ENCODE measurements around the gene MED27. TPM values are rescaled to one million over a fixed set of nuclear protein-coding genes. Genes with fewer than 3 reads are reported as not detected.

The MED27 gene
- total RNA-seq, 1 donor from 2014 or later: 45.0 TPM

- Mint-ChIP-seq H3K9me3 (ENCODE audit: unreplicated experiment) (peaks cover 11% of the 10 kb centered on the region), H3K27ac (ENCODE audit: unreplicated experiment) (peak overlapping the region; percentile 94), H3K27me3 (ENCODE audit: unreplicated experiment) (peaks cover 7% of the 10 kb centered on the region), H3K36me3 (ENCODE audit: unreplicated experiment) (no peaks in the 10 kb centered on the region), H3K4me1 (ENCODE audit: low read depth, unreplicated experiment) (peaks cover 41% of the 10 kb centered on the region), H3K4me3 (ENCODE audit: unreplicated experiment) (peak overlapping the region; percentile 72)
- TF ChIP-seq CTCF (IDR thresholded peaks at IDR 0.05; ENCODE audit: partially characterized antibody, unreplicated experiment): no peak
- DNase-seq: peak; percentile 69
These were observed 224.6 kb downstream of the MED27 start for GRCh38 chr9:131854896-131855613.

DNA sequence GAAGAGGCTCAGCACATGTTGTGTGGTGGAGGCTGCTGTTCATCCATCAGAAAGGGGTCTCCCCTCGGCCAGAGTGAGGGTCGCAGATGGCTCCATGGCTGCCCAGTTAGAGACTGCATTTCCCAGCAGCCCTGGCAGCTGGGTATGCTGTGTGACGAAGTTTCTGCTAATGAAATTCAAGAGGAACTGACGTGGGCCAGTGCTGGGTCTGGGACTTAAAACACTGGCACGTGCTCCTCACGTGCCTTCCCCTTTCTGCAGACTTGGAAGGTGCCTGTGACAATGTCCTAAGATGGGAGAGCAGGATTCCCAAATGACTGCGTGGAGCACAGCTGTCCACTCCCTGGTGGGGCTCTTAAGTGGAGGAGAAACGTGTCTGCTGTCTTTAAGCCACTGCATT is 225.3 kb downstream of the MED27 start:
- H3K27me3 Mint-ChIP-seq (ENCODE audit: unreplicated experiment): peaks cover 4% of the 10 kb centered on the region
- H3K9me3 Mint-ChIP-seq (ENCODE audit: unreplicated experiment): peaks cover 7% of the 10 kb centered on the region
- peak overlapping the region; percentile 71 for H3K4me3 Mint-ChIP-seq (ENCODE audit: unreplicated experiment)
- peaks cover 44% of the 10 kb centered on the region for H3K4me1 Mint-ChIP-seq (ENCODE audit: low read depth, unreplicated experiment)
- peak overlapping the region; percentile 94 for H3K27ac Mint-ChIP-seq (ENCODE audit: unreplicated experiment)
- peak; percentile 51 for DNase-seq
- no peak for TF ChIP-seq CTCF (IDR thresholded peaks at IDR 0.05; ENCODE audit: partially characterized antibody, unreplicated experiment)
- H3K36me3 Mint-ChIP-seq (ENCODE audit: unreplicated experiment): no peaks in the 10 kb centered on the region

DNA sequence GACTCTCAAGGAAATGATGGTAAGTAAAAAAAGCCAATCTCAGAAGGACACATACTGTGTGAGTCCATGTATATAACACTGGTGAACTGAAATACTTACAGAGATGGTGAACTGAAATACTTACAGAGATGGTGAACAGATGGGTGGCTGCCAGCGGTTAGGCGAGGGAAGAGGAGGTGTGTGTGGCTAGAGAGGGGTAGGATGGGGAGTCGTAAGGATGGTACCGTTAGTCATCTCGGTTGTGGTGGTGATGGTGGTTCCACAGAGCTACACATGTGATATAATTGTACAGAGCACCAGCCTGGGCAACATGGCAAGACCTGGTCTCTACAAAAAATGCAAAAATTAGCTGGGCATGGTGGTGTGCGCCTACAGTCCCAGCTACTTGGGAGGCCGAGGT is 226.2 kb downstream of the MED27 start:
- TF ChIP-seq CTCF (IDR thresholded peaks at IDR 0.05; ENCODE audit: partially characterized antibody, unreplicated experiment): no peak
- Mint-ChIP-seq H3K36me3 (ENCODE audit: unreplicated experiment) (no peaks in the 10 kb centered on the region), H3K27ac (ENCODE audit: unreplicated experiment) (peak overlapping the region; percentile 10), H3K9me3 (ENCODE audit: unreplicated experiment) (peaks cover 7% of the 10 kb centered on the region), H3K4me1 (ENCODE audit: low read depth, unreplicated experiment) (peaks cover 44% of the 10 kb centered on the region), H3K27me3 (ENCODE audit: unreplicated experiment) (peaks cover 4% of the 10 kb centered on the region), H3K4me3 (ENCODE audit: unreplicated experiment) (no peak overlapping the region)
- no peak for DNase-seq

- peaks cover 10% of the 10 kb centered on the region for H3K9me3 Mint-ChIP-seq (ENCODE audit: unreplicated experiment)
- peak overlapping the region; percentile 19 for H3K27ac Mint-ChIP-seq (ENCODE audit: unreplicated experiment)
- peak overlapping the region; percentile 17 for H3K4me3 Mint-ChIP-seq (ENCODE audit: unreplicated experiment)
- DNase-seq: no peak
- peaks cover 45% of the 10 kb centered on the region for H3K4me1 Mint-ChIP-seq (ENCODE audit: low read depth, unreplicated experiment)
- TF ChIP-seq CTCF (IDR thresholded peaks at IDR 0.05; ENCODE audit: partially characterized antibody, unreplicated experiment): no peak
- H3K27me3 Mint-ChIP-seq (ENCODE audit: unreplicated experiment): peaks cover 8% of the 10 kb centered on the region
- H3K36me3 Mint-ChIP-seq (ENCODE audit: unreplicated experiment): peaks cover 5% of the 10 kb centered on the region
These were observed 228.3 kb downstream of the MED27 start for GRCh38 chr9:131851414-131851813.

GRCh38 chr9:131849391-131849790 is 230.3 kb downstream of the MED27 start:
- Mint-ChIP-seq H3K9me3 (ENCODE audit: unreplicated experiment) (peaks cover 9% of the 10 kb centered on the region), H3K4me3 (ENCODE audit: unreplicated experiment) (no peak overlapping the region), H3K27me3 (ENCODE audit: unreplicated experiment) (peaks cover 5% of the 10 kb centered on the region), H3K27ac (ENCODE audit: unreplicated experiment) (no peak overlapping the region), H3K4me1 (ENCODE audit: low read depth, unreplicated experiment) (peaks cover 33% of the 10 kb centered on the region), H3K36me3 (ENCODE audit: unreplicated experiment) (peaks cover 5% of the 10 kb centered on the region)
- no peak for DNase-seq
- no peak for TF ChIP-seq CTCF (IDR thresholded peaks at IDR 0.05; ENCODE audit: partially characterized antibody, unreplicated experiment)

All from glutamatergic neuron (in vitro differentiated cells).